Effector memory CD4-positive, alpha-beta T cell (primary cell): Measurements from ENCODE around the gene LYPLA2.
A peak's percentile ranks its signal among the peaks of the same experiment; 100 is the strongest.
"Not testable (repeated sequence)": the region's sequence is repeated elsewhere in the genome, so short reads cannot be mapped to it uniquely, and the experiment has no call there.

Source experiments
- DNase-seq, 3 donors: peaks; one replicate each; pipeline ENCODE4 v3.0.0-alpha.2; 2020
- H3K27ac ChIP-seq: 2 replicates; pipeline ENCODE4 v1.7.0; 2013; ENCODE audit warnings: mild to moderate bottlenecking, low read length, moderate library complexity; ENCODE audit not compliant: insufficient read depth, poor library complexity, severe bottlenecking
- H3K27me3 ChIP-seq: replicated peaks from 2 replicates; pipeline ENCODE4 v1.7.0; 2013; ENCODE audit warnings: mild to moderate bottlenecking, low read length; ENCODE audit not compliant: insufficient read depth, control insufficient read depth, poor library complexity, severe bottlenecking
- H3K36me3 ChIP-seq: 2 replicates; pipeline ENCODE4 v1.7.0; 2013; ENCODE audit warnings: mild to moderate bottlenecking, low read length, moderate library complexity; ENCODE audit not compliant: control insufficient read depth, insufficient read depth
- H3K4me1 ChIP-seq: 2 replicates; pipeline ENCODE4 v1.7.0; 2013; ENCODE audit warnings: low read length, mild to moderate bottlenecking; ENCODE audit not compliant: control insufficient read depth, insufficient read depth, poor library complexity, severe bottlenecking
- H3K4me3 ChIP-seq: 2 replicates; pipeline ENCODE4 v1.7.0; 2013; ENCODE audit warnings: low read length, low read depth, mild to moderate bottlenecking; ENCODE audit not compliant: insufficient read depth, poor library complexity, severe bottlenecking
- H3K9me3 ChIP-seq: 2 replicates; pipeline ENCODE4 v1.7.0; 2013; ENCODE audit warnings: mild to moderate bottlenecking, low read length, moderate library complexity; ENCODE audit not compliant: control insufficient read depth

LYPLA2 gene

GRCh38 chr1:23827717-23828116, 36.8 kb downstream of the LYPLA2 start:
- no peaks in the 10 kb centered on the region for H3K9me3 ChIP-seq

GRCh38 chr1:23834156-23834555, 43.2 kb downstream of the LYPLA2 start:
- H3K36me3 ChIP-seq, H3K27ac ChIP-seq, H3K9me3 ChIP-seq, H3K4me3 ChIP-seq, DNase-seq, H3K4me1 ChIP-seq, H3K27me3 ChIP-seq: not testable (repeated sequence)

More at GRCh38 chr1:23827717-23828116, 36.8 kb downstream of the LYPLA2 start:
- Histone ChIP-seq H3K27me3 (no peaks in the 10 kb centered on the region), H3K27ac (no peak overlapping the region), H3K36me3 (no peaks in the 10 kb centered on the region), H3K4me1 (no peaks in the 10 kb centered on the region), H3K4me3 (no peak overlapping the region)
- no peak for DNase-seq

- no peaks in the 10 kb centered on the region for H3K9me3 ChIP-seq
- H3K27me3 ChIP-seq: no peaks in the 10 kb centered on the region
- DNase-seq: no peak
- no peak overlapping the region for H3K27ac ChIP-seq
- H3K4me1 ChIP-seq: peaks cover 7% of the 10 kb centered on the region
- no peak overlapping the region for H3K4me3 ChIP-seq
- H3K36me3 ChIP-seq: no peaks in the 10 kb centered on the region
Measured at GRCh38 chr1:23836037-23836436, 45.1 kb downstream of the LYPLA2 start.

GRCh38 chr1:23837908-23838307, 47.0 kb downstream of the LYPLA2 start:
- H3K36me3 ChIP-seq: no peaks in the 10 kb centered on the region

GRCh38 chr1:23838401-23838866, 47.5 kb downstream of the LYPLA2 start:
- peaks cover 7% of the 10 kb centered on the region for H3K4me1 ChIP-seq
- peak; percentile 62 to 64 (median 62) for DNase-seq
- H3K4me3 ChIP-seq: peak overlapping the region; percentile 18
- no peaks in the 10 kb centered on the region for H3K9me3 ChIP-seq
- H3K27ac ChIP-seq: no peak overlapping the region
- no peaks in the 10 kb centered on the region for H3K27me3 ChIP-seq
- H3K36me3 ChIP-seq: no peaks in the 10 kb centered on the region

More at GRCh38 chr1:23837908-23838307, 47.0 kb downstream of the LYPLA2 start:
- Histone ChIP-seq H3K27me3 (no peaks in the 10 kb centered on the region), H3K9me3 (no peaks in the 10 kb centered on the region), H3K4me3 (peak overlapping the region; percentile 18), H3K27ac (no peak overlapping the region), H3K4me1 (peaks cover 7% of the 10 kb centered on the region)
- DNase-seq: no peak

GRCh38 chr1:23843644-23844043, 52.7 kb downstream of the LYPLA2 start:
- H3K4me1 ChIP-seq: no peaks in the 10 kb centered on the region
- no peak overlapping the region for H3K4me3 ChIP-seq
- H3K9me3 ChIP-seq: no peaks in the 10 kb centered on the region
- no peaks in the 10 kb centered on the region for H3K27me3 ChIP-seq
- H3K36me3 ChIP-seq: peaks cover 23% of the 10 kb centered on the region
- DNase-seq: no peak
- H3K27ac ChIP-seq: no peak overlapping the region
